T-helper 2 cell treated with Interferon-gamma antibody and Interleukin-4, amounts not matched to agents 100 ng/mL and 5 ng/mL, for 36 hours (primary cell): ENCODE measurements around the gene PLA2R1. TPM values are rescaled to one million over a fixed set of nuclear protein-coding genes. Genes with fewer than 3 reads are reported as not detected.

Experiments used
- intact Hi-C: fragments of 100-400 bp; cut with micrococcal nuclease; formaldehyde crosslinking; loops from one replicate; pipeline ENCODE4 v1.15.1; 2023
- total RNA-seq: library from RNA; stranded (reverse); gene quantifications from 2 replicates; pipeline ENCODE4 v1.2.3, GENCODE V29; 2022

PLA2R1 gene
- total RNA-seq, 1 donor from 2014 or later, result not detected

DNA sequence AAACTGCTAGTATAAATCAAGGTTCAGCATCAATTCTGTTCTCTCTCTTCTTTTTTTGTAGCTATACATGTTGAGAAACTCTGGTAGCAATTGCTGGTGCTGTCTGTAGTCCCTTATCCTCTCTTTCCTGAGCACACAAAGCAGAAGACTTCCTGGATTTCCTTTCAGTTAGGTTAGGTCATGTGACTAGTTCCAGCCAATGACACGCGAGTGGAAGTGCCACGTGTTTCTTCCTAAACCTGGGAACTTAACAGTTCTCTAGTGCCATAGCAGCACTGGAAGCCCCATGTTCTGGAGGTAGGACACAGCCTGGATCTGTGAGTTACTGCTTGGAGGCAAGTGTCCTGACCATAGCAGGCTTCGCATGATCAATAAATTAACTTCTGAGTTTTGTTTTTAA is 125.9 kb downstream of the PLA2R1 start:
- intact Hi-C loops, result no loop called here

DNA sequence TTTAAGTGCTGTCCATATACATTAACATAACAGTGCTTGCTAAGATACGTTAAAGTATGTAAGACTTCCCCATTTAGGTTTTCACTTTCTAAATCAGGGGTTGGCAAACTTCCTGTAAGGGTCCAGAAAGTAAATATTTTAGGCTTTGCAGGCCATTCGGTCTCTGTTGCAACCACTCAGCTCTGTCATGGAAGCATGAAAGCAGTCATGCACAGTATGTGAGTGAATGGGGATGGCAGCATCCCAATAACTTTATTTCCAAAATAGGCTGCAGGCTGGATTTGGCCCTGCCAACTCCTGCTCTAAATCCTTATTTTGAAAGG is 128.7 kb downstream of the PLA2R1 start:
- intact Hi-C loops, result no loop called here

DNA sequence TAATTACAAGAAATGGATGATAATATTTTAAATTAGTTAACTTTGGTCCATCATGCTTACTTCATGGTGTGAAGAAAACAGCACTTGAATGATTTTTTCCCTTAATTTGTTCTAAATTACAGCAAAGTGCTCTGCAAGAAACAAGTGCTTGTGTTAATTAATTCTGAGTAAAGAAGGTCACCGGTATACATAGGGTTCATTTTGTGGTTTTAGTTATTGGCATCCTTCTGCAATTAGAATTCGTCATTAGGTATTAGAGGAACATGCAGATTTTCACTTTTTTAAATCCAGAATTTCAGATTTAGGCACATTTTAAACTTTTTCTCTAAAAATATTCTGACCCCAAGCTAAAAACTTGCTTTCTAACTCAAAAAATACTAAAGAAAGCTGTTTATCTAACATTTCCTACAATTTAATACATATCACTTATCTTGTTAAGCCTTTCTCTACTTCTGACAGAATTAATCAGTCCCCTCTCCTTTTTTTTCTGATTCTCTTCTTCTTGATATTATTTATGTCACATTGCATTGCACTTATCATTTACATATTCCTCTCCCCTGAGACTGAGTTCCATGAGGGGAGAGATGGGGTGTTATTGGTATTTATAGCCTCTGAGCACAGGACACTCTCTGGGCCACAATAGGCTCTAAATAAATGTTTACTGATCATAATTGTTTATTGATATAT is 129.2 kb downstream of the PLA2R1 start:
- intact Hi-C loops, result no loop called here

DNA sequence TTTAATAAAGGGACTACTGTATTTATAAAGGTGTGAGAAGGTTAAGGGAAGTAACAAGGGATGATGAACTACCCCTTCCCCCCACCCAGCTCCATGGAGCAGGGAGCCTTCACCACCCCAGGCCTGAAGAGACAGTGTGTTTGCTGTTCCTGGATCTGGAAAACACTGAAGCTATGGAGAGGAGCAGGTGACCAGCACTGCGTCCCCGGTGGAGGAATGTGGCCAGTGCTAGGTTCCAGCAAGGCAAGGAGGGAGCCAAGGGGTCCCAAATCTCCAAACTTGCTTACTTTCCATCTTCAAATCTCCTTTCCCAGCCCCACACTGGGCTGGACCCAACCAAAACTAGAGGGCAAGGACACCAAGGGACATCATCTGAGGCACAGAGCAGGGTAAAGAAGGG is 135.7 kb downstream of the PLA2R1 start:
- intact Hi-C loops, result no loop called here

DNA sequence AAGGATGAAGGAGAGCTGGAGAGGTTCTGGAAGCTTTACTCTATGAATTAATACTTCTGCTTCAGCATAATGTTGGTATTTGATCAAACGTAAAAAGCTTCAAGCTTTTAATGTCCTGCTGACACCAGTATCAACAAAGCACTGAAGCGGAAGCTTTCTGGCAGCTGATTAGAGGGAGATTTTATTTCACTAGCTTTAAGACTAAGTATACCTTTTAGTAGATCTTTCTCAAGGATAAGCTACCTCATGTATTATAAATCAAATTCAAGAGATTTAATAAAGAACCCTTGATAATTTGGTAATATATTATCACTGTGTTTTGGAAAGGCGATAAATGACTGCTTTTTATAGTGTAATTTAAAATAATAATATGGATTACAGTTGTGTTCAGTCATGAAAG is 136.4 kb downstream of the PLA2R1 start:
- intact Hi-C loops, result no loop called here

DNA sequence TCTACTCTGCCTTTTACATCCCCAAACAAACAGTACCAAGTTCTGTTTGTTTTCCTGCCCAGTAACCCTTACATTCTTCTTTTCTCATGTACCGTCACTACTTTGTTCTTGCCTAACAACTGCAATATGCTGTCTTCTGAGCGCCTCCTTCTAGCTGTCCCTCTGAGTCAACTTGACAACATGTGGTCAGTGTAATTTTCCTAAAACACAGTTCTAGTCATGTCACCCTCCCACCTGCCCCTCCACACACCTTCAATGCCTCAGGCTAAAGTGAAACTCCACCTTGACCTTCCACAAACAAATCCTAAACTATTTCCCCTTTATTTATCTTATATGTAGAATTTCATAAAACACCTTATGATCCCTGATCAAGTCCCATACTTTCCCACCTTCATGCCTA is 139.9 kb downstream of the PLA2R1 start:
- intact Hi-C loops, result no loop called here

DNA sequence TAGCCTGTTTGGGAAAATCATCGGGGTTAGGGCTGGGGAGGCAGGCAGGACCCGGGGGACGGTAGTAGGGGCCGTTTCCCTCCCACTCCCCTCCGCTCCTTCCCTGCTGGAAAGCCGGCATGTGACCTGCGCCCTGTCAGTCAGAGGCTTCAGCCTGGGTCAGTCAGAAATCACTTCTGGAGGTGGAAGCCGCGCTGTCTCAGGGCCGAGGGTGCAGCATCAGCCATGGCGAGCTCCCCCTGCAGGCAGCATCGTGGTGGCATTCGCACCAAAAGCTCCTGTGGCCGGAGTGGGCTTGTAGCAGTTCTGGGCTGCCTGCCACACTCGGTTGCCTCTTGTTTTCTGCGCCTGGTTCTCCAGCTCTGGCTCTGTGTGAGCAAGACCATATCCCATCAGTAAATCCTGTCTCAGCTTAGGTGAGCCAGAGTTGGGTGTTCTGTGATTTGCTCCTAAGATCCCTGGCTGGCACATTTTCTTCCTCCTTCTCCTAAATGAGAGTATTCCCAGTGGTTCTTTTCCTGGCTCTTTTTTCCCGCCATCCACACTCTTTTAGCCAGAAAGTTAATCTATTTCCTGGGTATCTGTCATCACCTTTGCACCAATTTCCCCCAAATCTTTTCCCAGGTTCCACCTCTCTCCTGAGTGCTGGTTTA is 140.5 kb downstream of the PLA2R1 start:
- intact Hi-C loops, result no loop called here

DNA sequence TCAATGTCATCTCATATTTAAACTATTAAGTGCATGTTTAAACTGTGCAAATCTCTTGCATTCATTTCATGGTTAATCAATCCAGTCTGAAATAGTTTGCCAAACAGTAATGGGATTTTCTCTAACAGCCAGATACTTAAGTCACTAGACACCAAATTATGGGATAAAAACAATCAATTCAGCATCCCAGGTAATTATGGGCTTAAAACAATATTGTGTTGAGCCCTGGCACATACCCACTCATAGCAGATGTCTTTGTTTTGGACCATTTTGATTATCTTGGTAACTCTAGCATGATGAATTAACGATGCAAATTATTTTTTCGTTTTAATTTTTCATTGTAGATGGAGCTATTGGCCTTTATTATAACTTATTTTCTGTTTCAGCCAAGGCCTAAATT is 145.9 kb downstream of the PLA2R1 start:
- intact Hi-C loops, result no loop called here

DNA sequence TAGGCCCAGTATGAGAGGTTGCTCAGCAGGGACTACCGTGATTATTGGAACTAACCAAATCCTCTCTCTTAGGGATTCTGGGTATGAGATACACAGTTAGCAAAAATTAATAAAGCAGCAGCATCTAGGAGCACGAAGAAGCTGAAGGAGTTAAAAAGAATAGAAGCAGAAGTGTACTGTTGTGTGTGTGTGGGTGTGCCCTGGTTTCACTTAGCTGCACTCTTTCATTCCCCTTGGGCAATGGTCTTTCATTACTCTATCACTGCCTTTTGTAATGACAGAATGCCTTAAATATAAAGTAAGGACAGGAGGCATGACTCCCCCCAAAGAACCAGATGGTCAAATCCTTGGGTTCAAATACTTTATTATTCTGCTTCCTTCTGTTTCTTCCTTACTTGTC is 148.5 kb downstream of the PLA2R1 start:
- intact Hi-C loops, result no loop called here

DNA sequence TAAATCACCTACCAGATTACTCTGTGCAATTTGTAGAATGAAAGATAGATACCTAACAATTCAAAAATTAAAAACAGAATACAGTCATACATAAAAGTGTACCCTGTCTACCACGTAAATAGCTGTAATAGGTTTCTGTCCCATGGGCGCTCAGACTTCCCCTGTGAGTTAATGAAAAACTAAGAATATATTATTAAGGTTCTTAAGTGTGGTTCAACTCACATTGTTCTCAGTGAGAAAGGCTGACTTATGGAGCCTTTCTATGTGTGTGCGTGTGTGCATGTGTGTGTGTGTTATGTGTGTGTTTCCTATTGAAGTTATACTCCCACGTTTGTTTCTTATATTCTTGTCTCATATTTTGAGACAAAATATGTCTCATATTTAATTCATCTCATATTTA is 149.8 kb downstream of the PLA2R1 start:
- intact Hi-C loops, result no loop called here

DNA sequence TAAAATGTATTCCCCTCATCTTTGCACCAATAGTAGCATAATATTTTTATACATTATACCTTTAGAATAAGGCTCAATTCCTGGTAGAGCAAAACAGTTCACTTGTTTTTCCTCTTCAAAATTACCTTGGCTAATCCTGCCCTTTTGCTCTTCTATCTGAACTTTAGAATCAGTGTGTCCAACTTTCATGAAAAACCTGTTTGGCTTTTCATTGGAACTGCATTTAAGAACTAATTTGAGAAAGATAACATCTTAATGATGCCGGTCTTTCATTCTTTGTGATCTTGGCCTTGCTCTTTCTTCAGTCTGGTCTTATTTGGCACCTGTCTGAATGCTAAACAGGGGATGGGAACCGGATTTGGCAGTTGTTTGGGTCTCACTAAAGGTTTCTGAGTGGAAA is 151.5 kb downstream of the PLA2R1 start:
- intact Hi-C loops, result no loop called here

DNA sequence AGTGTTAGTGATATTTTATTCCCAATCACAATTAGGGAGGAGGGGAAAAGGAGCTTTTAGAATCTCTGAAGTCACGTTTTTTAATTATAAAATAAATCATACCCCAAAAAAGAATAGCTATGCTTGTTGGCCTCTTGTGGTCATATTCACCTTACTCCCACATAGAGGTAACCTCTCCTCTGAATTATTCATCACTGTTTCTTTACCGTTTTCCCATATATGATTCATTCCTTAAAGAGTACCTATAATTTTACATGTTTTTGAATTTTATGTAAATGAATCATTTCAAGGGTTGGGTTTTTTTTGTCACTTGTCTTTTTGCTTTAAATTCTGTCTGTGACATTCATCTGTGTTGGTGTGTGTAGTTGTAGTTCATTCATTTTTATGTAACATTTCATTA is 153.8 kb downstream of the PLA2R1 start:
- intact Hi-C loops, result loop anchor here (10.0 kb wide), 1 partner anchor 1336 kb away; no protein-coding TSS in a partner anchor

DNA sequence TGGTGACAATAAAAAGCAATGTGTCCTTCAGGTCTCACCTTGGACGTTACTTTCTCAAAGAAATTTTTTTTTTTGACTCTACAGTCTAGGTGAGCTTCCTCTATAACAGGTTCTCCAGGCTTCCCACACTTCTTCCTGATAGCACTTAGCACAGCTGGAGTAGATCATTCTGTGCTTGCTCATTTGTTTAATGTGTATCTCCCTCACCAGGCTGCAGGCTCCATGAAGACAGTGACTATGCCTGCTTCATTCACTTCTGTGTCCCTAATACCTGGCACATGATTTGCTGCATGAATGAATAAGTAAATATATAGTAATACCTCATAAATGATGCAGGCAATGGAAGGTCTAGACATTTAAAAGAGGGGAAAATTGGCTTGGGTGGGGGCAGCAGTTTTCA is 154.5 kb downstream of the PLA2R1 start:
- intact Hi-C loops, result loop anchor here (10.0 kb wide), 1 partner anchor 1337 kb away; no protein-coding TSS in a partner anchor

DNA sequence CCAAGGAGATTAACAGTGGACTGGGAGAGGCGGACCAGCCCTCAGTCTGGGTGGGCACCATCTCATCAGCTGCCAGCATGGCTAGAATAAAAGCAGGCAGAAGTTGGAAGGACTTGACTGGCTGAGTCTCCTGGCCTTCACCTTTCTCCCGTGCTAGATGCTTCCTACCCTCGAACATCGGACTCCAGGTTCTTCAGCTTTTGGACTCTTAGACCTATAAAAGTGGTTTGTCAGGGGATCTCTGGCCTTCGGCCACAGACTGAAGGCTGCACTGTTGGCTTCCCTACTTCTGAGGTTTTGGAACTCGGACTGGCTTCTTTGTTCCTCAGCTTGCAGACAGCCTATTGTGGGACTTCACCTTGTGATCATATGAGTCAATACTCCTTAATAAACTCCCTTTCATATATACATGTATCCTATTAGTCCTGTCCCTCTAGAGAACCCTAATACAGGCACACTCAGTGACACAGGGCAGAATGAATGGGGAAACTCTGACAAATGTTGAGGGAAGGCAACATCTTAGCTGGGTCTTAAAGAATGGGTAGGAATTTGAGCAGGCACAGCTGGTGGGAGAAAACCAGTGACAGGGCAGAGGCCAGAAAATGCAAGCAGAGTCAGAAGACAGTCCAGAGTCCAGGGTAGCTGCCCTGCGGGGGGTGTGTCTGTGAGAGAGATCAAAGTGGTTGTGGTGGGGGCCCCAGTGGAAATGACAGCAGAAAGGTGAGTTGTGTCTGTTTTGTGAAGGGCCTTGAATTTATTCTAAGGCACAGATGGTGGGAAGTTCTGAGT is 156.3 kb downstream of the PLA2R1 start:
- intact Hi-C loops, result loop anchor here (2.0 to 10.0 kb wide), 3 partner anchors 587 to 1339 kb away; partner anchors contain the start of genes RBMS1 and WDSUB1

DNA sequence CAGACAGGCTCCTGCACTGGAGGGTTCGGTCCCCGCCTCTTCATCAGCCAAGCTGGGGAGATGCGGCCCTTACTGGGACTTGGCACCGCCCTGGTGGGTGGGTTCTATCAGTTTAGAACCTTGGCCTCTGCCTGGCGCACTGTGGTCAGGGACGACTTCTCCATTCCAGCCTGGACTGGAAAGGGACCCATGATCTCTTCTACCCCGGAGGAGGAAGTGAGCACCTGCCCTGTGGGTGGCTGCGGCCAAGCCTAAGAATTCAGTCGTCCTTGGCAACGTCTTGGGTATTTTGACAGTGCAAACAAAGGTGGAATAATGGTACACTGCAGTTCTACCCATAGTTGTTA is 157.5 kb downstream of the PLA2R1 start:
- intact Hi-C loops, result loop anchor here (1.0 to 10.0 kb wide), 5 partner anchors 193 to 1448 kb away; partner anchors contain the start of genes CCDC148, MARCHF7, PKP4 and RBMS1

DNA sequence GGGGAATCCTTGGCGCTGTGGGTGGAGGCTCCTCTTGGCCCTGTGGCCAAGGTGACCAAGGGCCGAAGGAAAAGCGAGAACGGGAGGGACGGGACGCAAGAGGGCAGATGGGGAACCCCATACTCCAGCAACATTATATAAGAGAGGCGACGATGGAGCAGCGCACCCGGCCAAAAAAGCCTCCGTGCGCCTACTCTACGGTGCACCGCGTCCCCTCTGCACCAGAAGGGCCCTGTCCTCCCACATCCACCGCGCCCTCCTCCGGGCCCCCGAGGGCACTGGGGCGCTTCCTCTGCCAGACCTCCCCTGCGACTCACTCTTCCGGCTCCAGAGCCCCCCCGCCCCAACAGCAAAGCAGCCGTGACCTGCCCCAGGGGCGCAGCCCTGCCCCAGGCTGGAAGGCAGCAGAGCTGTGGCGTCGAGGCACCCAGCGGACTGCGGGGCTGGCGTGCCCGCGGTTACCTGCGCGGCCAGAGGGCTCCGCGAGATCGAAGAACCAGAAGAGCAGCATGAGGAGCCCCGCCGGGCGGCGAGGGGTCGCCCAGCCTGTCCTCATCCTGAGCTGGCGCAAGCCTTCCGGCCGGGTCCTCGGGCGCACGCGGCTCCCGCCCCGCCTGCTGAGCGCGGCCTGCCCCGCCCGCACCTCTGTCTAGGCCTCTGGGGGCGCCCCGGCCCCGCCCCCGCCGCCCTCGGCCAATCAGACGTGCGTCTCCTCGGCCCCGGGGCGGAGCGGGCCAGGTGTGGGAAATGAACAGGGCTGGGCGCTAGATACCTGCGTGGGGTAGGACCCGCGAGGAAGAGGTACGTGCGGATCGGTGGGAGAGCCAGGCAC is 158.1 kb downstream of the PLA2R1 start, which contains the start of gene LY75:
TSS of gene LY75 (minus strand) at position 630 of the 832 bp plus-strand sequence.
- intact Hi-C loops, result loop anchor here (1.0 to 10.0 kb wide), 5 partner anchors 192 to 1447 kb away; partner anchors contain the start of genes CCDC148, MARCHF7, PKP4 and RBMS1

DNA sequence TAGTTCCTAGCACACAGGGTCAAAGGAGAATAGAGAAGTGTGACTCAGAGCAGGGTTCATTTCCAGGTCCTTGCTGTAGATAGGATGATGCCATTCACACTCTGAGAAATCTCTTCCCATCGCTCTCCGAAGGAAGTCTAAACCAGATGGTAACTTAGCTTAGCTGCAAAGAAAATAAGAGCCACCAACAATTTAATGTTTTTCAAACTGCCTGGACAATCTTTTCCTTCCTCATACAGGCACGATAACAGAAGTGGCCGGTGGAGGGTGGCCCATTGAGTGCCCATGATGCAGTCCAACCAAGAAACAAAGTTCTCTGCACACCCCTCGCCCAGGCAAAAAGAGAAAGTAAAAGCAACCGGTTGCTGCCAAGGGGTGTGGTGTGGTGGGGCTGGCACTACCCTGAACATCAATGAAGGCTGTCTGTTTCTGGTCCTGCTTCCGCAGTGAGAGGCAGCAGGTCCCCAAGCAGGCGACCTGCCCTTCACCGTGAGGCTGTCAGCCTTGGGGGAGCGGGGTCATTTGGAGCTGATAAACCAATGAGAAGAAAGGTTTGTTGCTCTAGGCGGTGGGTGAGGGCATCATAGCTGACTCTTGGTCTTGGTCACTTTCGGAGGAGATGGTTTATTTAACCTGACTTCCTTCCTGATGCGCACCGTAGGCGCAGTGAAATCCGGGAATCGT is 158.8 kb downstream of the PLA2R1 start:
- intact Hi-C loops, result loop anchor here (1.0 to 10.0 kb wide), 5 partner anchors 191 to 1446 kb away; partner anchors contain the start of genes CCDC148, MARCHF7, PKP4 and RBMS1

DNA sequence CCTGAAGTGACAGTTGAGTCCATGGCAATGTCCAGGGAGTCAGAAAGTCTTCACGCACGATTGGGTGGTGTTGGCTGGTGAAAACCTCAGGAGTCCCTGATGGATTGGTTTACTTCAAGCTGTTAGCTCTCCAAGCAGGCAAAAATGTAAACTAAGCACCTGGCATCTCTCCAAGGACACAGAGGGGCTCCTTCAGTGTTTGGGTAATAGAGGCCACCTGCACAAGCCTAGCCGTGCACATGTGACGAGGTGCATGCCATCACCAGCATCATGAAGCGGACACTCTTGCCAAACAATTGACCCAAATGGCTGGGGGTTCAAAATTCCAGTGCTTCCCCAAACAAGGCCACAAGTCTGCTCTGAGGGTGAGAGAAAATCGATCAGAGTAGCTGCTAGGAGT is 159.7 kb downstream of the PLA2R1 start:
- intact Hi-C loops, result loop anchor here (5.0 to 10.0 kb wide), 2 partner anchors 1342 to 1445 kb away; partner anchors contain the start of genes CCDC148 and PKP4

DNA sequence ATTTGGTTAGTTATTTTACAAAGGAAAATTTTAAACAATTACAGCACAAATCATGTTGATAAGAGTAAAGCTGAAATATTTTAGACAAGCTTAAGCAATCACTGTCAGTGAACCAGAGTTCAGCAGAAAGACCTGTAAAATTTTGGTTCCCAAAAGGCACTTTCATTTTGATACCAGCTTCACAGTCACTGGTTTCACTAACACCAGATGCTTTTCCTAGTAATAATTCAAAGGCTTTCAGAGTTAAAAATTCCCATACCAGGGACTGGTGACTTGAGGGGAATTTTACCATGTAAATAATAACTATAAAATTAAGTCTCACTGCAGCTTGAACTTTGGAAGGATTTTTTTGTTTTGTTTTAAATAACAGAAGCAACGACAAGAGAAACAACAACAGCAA is 162.1 kb downstream of the PLA2R1 start:
- intact Hi-C loops, result loop anchor here (5.0 to 10.0 kb wide), 2 partner anchors 1344 to 1443 kb away; partner anchors contain the start of genes CCDC148 and PKP4

DNA sequence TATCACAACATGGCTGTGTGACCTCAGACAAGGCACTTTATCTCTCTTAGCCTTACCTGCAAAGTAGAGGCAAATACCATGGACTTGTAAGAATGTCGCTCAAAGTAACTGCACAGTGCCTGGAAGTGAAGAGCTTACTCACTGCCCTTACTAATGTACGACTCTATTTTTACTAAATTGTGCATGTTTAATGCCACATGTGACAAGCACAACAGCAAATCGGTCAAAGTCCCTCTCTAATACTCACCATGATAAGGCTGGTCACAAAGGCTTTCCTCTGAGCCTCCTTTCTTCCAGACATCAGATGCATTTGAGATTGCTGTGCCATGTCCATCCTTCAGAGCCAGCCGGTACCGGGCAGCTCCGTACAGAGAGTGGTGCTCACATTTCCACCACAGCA is 164.0 kb downstream of the PLA2R1 start:
- intact Hi-C loops, result no loop called here
